HepG2 (cell line): Measurements from ENCODE around the gene HADHA. TPM values are rescaled to one million over a fixed set of nuclear protein-coding genes. Genes with fewer than 3 reads are reported as not detected.
A peak's percentile ranks its signal among the peaks of the same experiment; 100 is the strongest.

Experiments
- ARNT2 ChIP-seq: sonication (generic); formaldehyde crosslinking; IDR thresholded peaks from 2 replicates; pipeline ENCODE4 v1.8.0; 2022; ENCODE audit warnings: mild to moderate bottlenecking, low read depth, missing genetic modification reagents, moderate library complexity
- E2F5 ChIP-seq: sonication (generic); formaldehyde crosslinking; conservative IDR thresholded peaks from 2 replicates; pipeline ENCODE4 v1.4.0; 2020; ENCODE audit warnings: missing genetic modification reagents
- EHMT2 ChIP-seq: fragments of 200-600 bp; sonication (generic); IDR thresholded peaks from 2 replicates; pipeline ENCODE4 v1.7.0; 2017; ENCODE audit warnings: antibody characterized with exemption, low read depth, low read length, borderline replicate concordance
- HMG20B ChIP-seq: conservative IDR thresholded peaks from 2 replicates; pipeline ENCODE4 v1.6.1; 2016; ENCODE audit warnings: missing genetic modification reagents, missing compliant biosample characterization
- HNF4A ChIP-seq: sonication (generic); formaldehyde crosslinking; IDR thresholded peaks from 2 replicates; pipeline ENCODE4 v1.4.0; 2020; ENCODE audit warnings: missing genetic modification reagents
- KDM6A ChIP-seq: IDR thresholded peaks from 2 replicates; pipeline ENCODE4 v1.6.1; 2016; ENCODE audit warnings: low read depth
- KMT2A ChIP-seq: sonication (generic); formaldehyde crosslinking; IDR thresholded peaks from 2 replicates; pipeline ENCODE4 v1.4.0; 2020; ENCODE audit warnings: missing genetic modification reagents
- MIXL1 ChIP-seq: IDR thresholded peaks from 2 replicates; pipeline ENCODE4 v1.6.1; 2016
- NR2F1 ChIP-seq, 2 experiments: fragments of 450-650 bp in 1 of 2; formaldehyde crosslinking in 1 of 2; IDR thresholded peaks; 2 replicates each; pipeline versions ENCODE4 v1.5.0 to v1.6.1; 2016 to 2020; ENCODE audit warnings: mild to moderate bottlenecking in 1 of 2, missing compliant biosample characterization in 1 of 2, missing genetic modification reagents in 1 of 2, moderate library complexity in 1 of 2
- PCBP1 ChIP-seq: fragments of 200-400 bp; formaldehyde crosslinking; IDR thresholded peaks from 2 replicates; pipeline ENCODE4 v1.6.1; 2017; ENCODE audit warnings: mild to moderate bottlenecking, low read depth, low read length, borderline replicate concordance
- PRDM10 ChIP-seq: sonication (generic); formaldehyde crosslinking; IDR thresholded peaks from 2 replicates; pipeline ENCODE4 v1.4.0; 2020; ENCODE audit warnings: low read depth, missing genetic modification reagents
- RCOR2 ChIP-seq: IDR thresholded peaks from 2 replicates; pipeline ENCODE4 v1.6.1; 2016; ENCODE audit warnings: missing biosample characterization, missing genetic modification reagents
- SETDB1 ChIP-seq: sonication (generic); formaldehyde crosslinking; IDR thresholded peaks from 2 replicates; pipeline ENCODE4 v1.5.1; 2020; ENCODE audit warnings: missing genetic modification reagents, mild to moderate bottlenecking, borderline replicate concordance
- SOX5 ChIP-seq: IDR thresholded peaks from 2 replicates; pipeline ENCODE4 v1.6.1; 2016; ENCODE audit warnings: borderline replicate concordance
- STAT5B ChIP-seq: sonication (generic); formaldehyde crosslinking; IDR thresholded peaks from 2 replicates; pipeline ENCODE4 v1.4.0; 2020; ENCODE audit warnings: missing genetic modification reagents
- ZBTB33 ChIP-seq: sonication (generic); formaldehyde crosslinking; IDR thresholded peaks from 2 replicates; pipeline ENCODE4 v1.4.0; 2020; ENCODE audit warnings: missing genetic modification reagents
- ZNF225 ChIP-seq: sonication (generic); formaldehyde crosslinking; IDR thresholded peaks from 2 replicates; pipeline ENCODE4 v1.4.0; 2020; ENCODE audit warnings: mild to moderate bottlenecking, missing genetic modification reagents
- ZNF281 ChIP-seq: sonication (generic); formaldehyde crosslinking; IDR thresholded peaks from 2 replicates; pipeline ENCODE4 v1.4.0; 2020; ENCODE audit warnings: missing genetic modification reagents, borderline replicate concordance
- ZNF496 ChIP-seq: sonication (generic); formaldehyde crosslinking; IDR thresholded peaks from 2 replicates; pipeline ENCODE4 v1.8.1; 2023; ENCODE audit warnings: mild to moderate bottlenecking, moderate library complexity, missing genetic modification reagents; ENCODE audit not compliant: insufficient replicate concordance
- ZNF619 ChIP-seq: sonication (generic); formaldehyde crosslinking; IDR thresholded peaks from 2 replicates; pipeline ENCODE4 v1.4.0; 2020; ENCODE audit warnings: mild to moderate bottlenecking, missing genetic modification reagents
- ZNF816 ChIP-seq: sonication (generic); formaldehyde crosslinking; IDR thresholded peaks from 2 replicates; pipeline ENCODE4 v1.8.0; 2022; ENCODE audit warnings: missing genetic modification reagents, mild to moderate bottlenecking, borderline replicate concordance
- polyA plus RNA-seq, 8 experiments: library from polyadenylated mRNA; depleted of rRNA in 3 of 8; stranded (reverse) in 7 of 8; unstranded in 1 of 8; fragments of >200 nt; fragmentation: Illumina TruSeq in 4 of 8; extraction: Trizol in 4 of 8; gene quantifications; 2 replicates each; pipeline versions ENCODE4 v1.2.1 to v1.2.3, GENCODE V29; 2011 to 2016; ENCODE audit warnings: low read depth in 4 of 8, missing spikeins in 1 of 8, mixed read lengths in 1 of 8; ENCODE audit not compliant: insufficient read depth in 1 of 8
- total RNA-seq, 5 experiments: library from RNA; depleted of rRNA; stranded (reverse); fragments of >200 nt; fragmentation: Illumina TruSeq; extraction: Trizol; gene quantifications; 2 replicates each; pipeline ENCODE4 v1.2.3, GENCODE V29; 2016; ENCODE audit warnings: low read depth in 1 of 5

Gene HADHA
- total and polyA plus RNA-seq, 2 of the 13 experiments (the other 11 are each of a cell fraction or from before 2014, with no cell fraction given): 102 to 270 TPM

GRCh38 chr2:26238311-26238958 lies 6.0 kb downstream of the HADHA start (continued):
- TF ChIP-seq ZBTB33 (CRISPR knock-in tag) (no peak), HMG20B (CRISPR knock-in tag) (no peak), MIXL1 (CRISPR knock-in tag) (0 out of 2 replicates have a peak, but pooled peaks have one; percentile 20), SOX5 (CRISPR knock-in tag) (peak; percentile 50), NR2F1 (CRISPR knock-in tag; IDR thresholded peaks at IDR 0.05) (peak; percentile 50 to 60; a peak in 2 of 4 replicates), ARNT2 (CRISPR knock-in tag) (no peak), HNF4A (CRISPR knock-in tag) (peak; percentile 45; the same call in 1 of the 2 replicates), EHMT2 (peak; percentile 31; the same call in 1 of the 2 replicates), KDM6A (CRISPR knock-in tag) (no peak), STAT5B (CRISPR knock-in tag) (no peak), SETDB1 (CRISPR knock-in tag) (no peak), ZNF281 (CRISPR knock-in tag) (no peak), RCOR2 (CRISPR knock-in tag) (no peak), ZNF225 (CRISPR knock-in tag) (no peak), E2F5 (CRISPR knock-in tag) (no peak), ZNF619 (no peak), PRDM10 (CRISPR knock-in tag) (no peak), ZNF816 (CRISPR knock-in tag) (0 out of 2 replicates have a peak, but pooled peaks have one; percentile 61), PCBP1 (no peak), ZNF496 (no peak), KMT2A (peak; percentile 49; the same call in 1 of the 2 replicates)
